Heart left ventricle (tissue), 16 donors: ENCODE measurements around the gene ARFRP1. TPM values are rescaled to one million over a fixed set of nuclear protein-coding genes. Genes with fewer than 3 reads are reported as not detected.
"Not testable (repeated sequence)": the region's sequence is repeated elsewhere in the genome, so short reads cannot be mapped to it uniquely, and the experiment has no call there.

Experiments
- ATAC-seq, 4 donors: fragments of 200-7000 bp; cut with Tn5 transposase; one replicate each; pipeline ENCODE4 v1.9.1; 2020 to 2022; ENCODE audit warnings: moderate library complexity in 4 of 4, mild to moderate bottlenecking in 3 of 4, moderate number of reproducible peaks in 1 of 4
- DNase-seq, 5 donors: peaks; one replicate each; pipeline ENCODE4 v3.0.0-alpha.2; 2020
- H3K27ac ChIP-seq, 12 donors: fragments of 200-600 bp; sonication (generic) in 4 of 12; one replicate each; pipeline versions ENCODE4 v1.5.0 to v1.8.0; 2016 to 2022; ENCODE audit warnings: mild to moderate bottlenecking in 2 of 12
- H3K27me3 ChIP-seq, 9 donors: fragments of 200-600 bp; sonication (generic) in 2 of 9; one replicate each; pipeline versions ENCODE4 v1.5.1 to v1.8.0; 2016 to 2022; ENCODE audit warnings: mild to moderate bottlenecking in 3 of 9
- H3K36me3 ChIP-seq, 9 donors: fragments of 200-600 bp; sonication (generic) in 2 of 9; one replicate each; pipeline versions ENCODE4 v1.5.0 to v1.8.0; 2018 to 2022; ENCODE audit warnings: mild to moderate bottlenecking in 2 of 9
- H3K4me1 ChIP-seq, 12 donors: fragments of 200-600 bp; sonication (generic) in 4 of 12; one replicate each; pipeline versions ENCODE4 v1.5.0 to v1.8.0; 2016 to 2022; ENCODE audit warnings: mild to moderate bottlenecking in 3 of 12
- H3K4me3 ChIP-seq, 12 donors: fragments of 200-600 bp; sonication (generic) in 4 of 12; one replicate each; pipeline versions ENCODE4 v1.5.0 to v1.8.0; 2017 to 2022; ENCODE audit warnings: mild to moderate bottlenecking in 9 of 12, moderate library complexity in 4 of 12
- H3K9me3 ChIP-seq, 12 donors: fragments of 200-600 bp; sonication (generic) in 4 of 12; one replicate each; pipeline versions ENCODE4 v1.5.0 to v1.8.0; 2016 to 2022; ENCODE audit warnings: mild to moderate bottlenecking in 1 of 12
- POLR2A ChIP-seq, 2 donors: fragments of 450-650 bp; IDR thresholded peaks; one replicate each; pipeline ENCODE4 v1.6.1; 2017; ENCODE audit warnings: antibody characterized with exemption in 2 of 2, mild to moderate bottlenecking in 2 of 2, moderate library complexity in 2 of 2
- WGBS, 4 donors: extraction: QIAGEN DNeasy Blood & Tissue Kit in 2 of 4; methylation state at CpG; one replicate each; pipeline versions ENCODE4 v1.1.5 to v1.1.7; 2013 to 2018; 5-methylcytosine and 5-hydroxymethylcytosine counted together
- intact Hi-C, 10 donors: fragments of 100-400 bp; cut with DNase I; formaldehyde crosslinking; loops; one replicate each; pipeline versions ENCODE4 v1.11.1 to v1.14.2; 2022
- polyA plus RNA-seq, 2 donors: library from polyadenylated mRNA; stranded (reverse); fragments of 200-250 nt; gene quantifications; one replicate each; pipeline ENCODE4 v1.2.3, GENCODE V29; 2013
- total RNA-seq, 9 donors: library from RNA; depleted of rRNA in 2 of 9; stranded (reverse); fragments of >200 nt in 2 of 9; fragmentation: NEBNext Ultra II Directional in 3 of 9; extraction: Animal tissue kit (Norgen Biotek cat#: 25700) in 3 of 9; gene quantifications; one replicate each; pipeline versions ENCODE4 v1.1.0 to v1.2.4, GENCODE V29; 2016 to 2023
- TF ChIP-seq, protein P1 (sequence below), 12 donors: fragments of 200-600 bp; sonication (generic) in 4 of 12; IDR thresholded peaks; one replicate each; pipeline versions ENCODE4 v1.5.0 to v1.8.0; 2018 to 2022; ENCODE audit warnings: antibody characterized with exemption in 12 of 12, mild to moderate bottlenecking in 5 of 12
- donor health status: ischemic (EF 13 %, LVEDD 7.1; RV severe dilation, severe dysfunction).
- donor health status: healthy with polysubstance abuse.
- donor health status: DM: no; HTN: yes; CAD: no.
- donor health status: DM: no; HTN: no; CAD: no.
- donor health status: ischemic (EF 25% LVEDD 6.9; RV normal size, moderate dysfunction).
- donor health status: ischemic (EF 25% LVEDD 5.7; RV mildly dilated, moderate dysfunction).
- donor health status: healthy.
- donor health status: DM: yes; HTN: yes; CAD: no.
- donor health status: ischemic (EF 35%, LVEDD 5.7; RV mildly dilated, moderate dysfunction).
- donor health status: nonischemic (EF 11% LVEDD 7.7; RV severe dilation, severe dysfunction).
- donor health status: DM: yes; HTN: yes; CAD: no.
- donor health status: PGD.
- donor health status: ischemic (EF 29% LVEDD 5.4; RV normal size, mild dysfunction).
- donor health status: nonischemic (EF 23%, LVEDD 6.1; RV moderate dilation, normal function).

ARFRP1 gene
- total and polyA plus RNA-seq, 11 donors: 27.3 to 47.8 (median 35.9) TPM

DNA sequence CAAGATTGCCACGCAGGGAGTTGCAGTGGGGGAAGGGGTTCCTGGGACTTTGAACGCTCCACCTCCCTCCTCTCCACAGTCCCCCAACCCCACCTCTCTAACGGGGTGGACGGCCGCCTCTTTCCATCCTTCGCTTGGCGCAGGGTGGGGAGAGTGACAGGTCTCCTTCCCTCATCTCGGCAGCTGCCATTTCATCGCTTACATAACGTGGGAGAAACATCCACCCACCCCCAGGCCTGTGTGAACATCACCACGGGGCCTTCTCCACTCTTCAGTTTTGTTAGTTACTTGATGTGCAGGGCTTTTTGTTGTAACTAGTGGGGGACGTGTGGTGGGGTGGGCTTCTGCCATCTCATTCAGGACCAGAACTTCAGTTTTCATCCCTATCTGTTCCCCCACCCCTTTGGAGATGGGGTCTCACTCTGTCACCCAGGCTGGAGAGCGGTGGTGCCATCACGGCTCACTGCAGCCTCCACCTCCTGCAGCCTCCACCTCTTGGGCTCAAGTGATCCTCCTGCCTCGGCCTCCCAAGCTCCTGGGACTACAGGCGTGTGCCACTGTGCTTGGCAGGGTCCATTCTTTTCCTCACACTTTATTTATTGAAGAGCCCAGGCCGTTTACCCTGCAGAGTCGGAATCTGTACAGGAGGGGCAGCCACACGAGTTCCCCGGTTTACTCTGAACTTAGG lies 32.0 kb downstream of the ARFRP1 start:
- intact Hi-C loops: loop anchor here in 1 of 10 donors (10.0 kb wide), 1 partner anchor 59 kb away; the partner anchor contains the start of genes LIME1 and SLC2A4RG
- no peak overlapping the region for H3K4me3 ChIP-seq
- H3K27me3 ChIP-seq: no peaks in the 10 kb centered on the region
- H3K9me3 ChIP-seq: no peaks in the 10 kb centered on the region
- no peak for ATAC-seq
- no peak for TF ChIP-seq POLR2A (IDR thresholded peaks at IDR 0.05)
- TF ChIP-seq, protein P1, sequence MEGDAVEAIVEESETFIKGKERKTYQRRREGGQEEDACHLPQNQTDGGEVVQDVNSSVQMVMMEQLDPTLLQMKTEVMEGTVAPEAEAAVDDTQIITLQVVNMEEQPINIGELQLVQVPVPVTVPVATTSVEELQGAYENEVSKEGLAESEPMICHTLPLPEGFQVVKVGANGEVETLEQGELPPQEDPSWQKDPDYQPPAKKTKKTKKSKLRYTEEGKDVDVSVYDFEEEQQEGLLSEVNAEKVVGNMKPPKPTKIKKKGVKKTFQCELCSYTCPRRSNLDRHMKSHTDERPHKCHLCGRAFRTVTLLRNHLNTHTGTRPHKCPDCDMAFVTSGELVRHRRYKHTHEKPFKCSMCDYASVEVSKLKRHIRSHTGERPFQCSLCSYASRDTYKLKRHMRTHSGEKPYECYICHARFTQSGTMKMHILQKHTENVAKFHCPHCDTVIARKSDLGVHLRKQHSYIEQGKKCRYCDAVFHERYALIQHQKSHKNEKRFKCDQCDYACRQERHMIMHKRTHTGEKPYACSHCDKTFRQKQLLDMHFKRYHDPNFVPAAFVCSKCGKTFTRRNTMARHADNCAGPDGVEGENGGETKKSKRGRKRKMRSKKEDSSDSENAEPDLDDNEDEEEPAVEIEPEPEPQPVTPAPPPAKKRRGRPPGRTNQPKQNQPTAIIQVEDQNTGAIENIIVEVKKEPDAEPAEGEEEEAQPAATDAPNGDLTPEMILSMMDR (IDR thresholded peaks at IDR 0.05): no peak
- WGBS, 4 donors: 94 to 96% (median 95%) methylated on average over 20 of the region's 20 CpGs
- no peak overlapping the region for H3K27ac ChIP-seq
- peak in 1 of 5 donors; percentile 39 for DNase-seq
- peaks cover 0 to 67% (median 48%) of the 10 kb centered on the region in 9 donors for H3K36me3 ChIP-seq
- no peaks in the 10 kb centered on the region for H3K4me1 ChIP-seq

DNA sequence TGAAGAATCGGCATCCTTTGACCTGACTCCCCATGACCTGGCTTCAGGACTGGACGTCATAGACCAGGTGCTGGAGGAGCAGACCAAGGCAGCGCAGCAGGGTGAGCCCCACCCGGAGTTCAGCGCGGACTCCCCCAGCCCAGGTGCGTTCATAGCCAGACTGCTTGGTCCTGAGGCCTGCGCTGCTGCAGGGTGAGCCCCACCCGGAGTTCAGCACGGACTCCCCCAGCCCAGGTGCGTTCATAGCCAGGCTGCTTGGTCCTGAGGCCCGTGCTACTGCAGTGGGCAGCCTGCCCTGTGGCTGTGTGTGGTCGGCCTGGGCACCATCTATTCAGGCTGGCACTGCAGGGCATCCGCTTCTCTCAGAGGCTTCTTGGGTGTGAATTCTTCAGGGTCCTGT lies 33.8 kb downstream of the ARFRP1 start:
- WGBS, 4 donors: 89 to 98% (median 95%) methylated on average over 8 to 14 of the region's 14 CpGs
- Histone ChIP-seq H3K27me3 (no peaks in the 10 kb centered on the region), H3K4me1 (no peaks in the 10 kb centered on the region), H3K36me3 (peaks cover 0 to 62% (median 43%) of the 10 kb centered on the region in 9 donors), H3K27ac (no peak overlapping the region), H3K4me3 (no peak overlapping the region), H3K9me3 (no peaks in the 10 kb centered on the region)
- peak in 1 of 4 donors; percentile 32 for ATAC-seq
- intact Hi-C loops: loop anchor here in 1 of 10 donors (10.0 kb wide), 1 partner anchor 61 kb away; the partner anchor contains the start of genes LIME1 and SLC2A4RG
- TF ChIP-seq, protein P1 (IDR thresholded peaks at IDR 0.05): no peak
- no peak for TF ChIP-seq POLR2A (IDR thresholded peaks at IDR 0.05)
- peak in 1 of 5 donors; percentile 51 for DNase-seq

DNA sequence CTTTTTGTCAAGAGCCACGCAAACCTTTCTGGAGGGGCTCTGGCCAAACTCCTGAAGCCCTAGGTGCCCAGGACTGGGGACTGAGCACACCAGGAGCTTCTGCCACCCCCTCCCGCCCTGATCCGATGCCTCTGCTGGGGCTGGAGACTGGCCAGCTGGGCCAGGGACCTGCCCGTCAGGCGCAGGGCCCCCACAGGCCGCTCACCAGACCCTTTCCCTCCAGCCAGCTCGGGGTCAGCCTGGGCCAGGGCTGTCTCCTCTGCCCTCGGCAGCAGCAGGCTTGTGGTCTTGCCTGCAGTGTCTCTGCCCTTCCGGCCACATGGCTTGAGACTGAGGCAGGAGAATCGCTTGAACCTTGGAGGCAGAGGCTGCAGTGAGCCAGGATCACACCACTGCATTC lies 35.1 kb downstream of the ARFRP1 start:
- H3K27me3 ChIP-seq: no peaks in the 10 kb centered on the region
- TF ChIP-seq, protein P1 (IDR thresholded peaks at IDR 0.05): no peak
- TF ChIP-seq POLR2A (IDR thresholded peaks at IDR 0.05): no peak
- ATAC-seq: no peak
- H3K36me3 ChIP-seq: peaks cover 0 to 67% (median 54%) of the 10 kb centered on the region in 9 donors
- H3K27ac ChIP-seq: no peak overlapping the region
- 93 to 100% (median 96%) methylated on average over 3 to 10 of the region's 10 CpGs for WGBS, 4 donors
- intact Hi-C loops: loop anchor here in 1 of 10 donors (10.0 kb wide), 1 partner anchor 62 kb away; the partner anchor contains the start of genes LIME1 and SLC2A4RG
- H3K4me1 ChIP-seq: no peaks in the 10 kb centered on the region
- H3K4me3 ChIP-seq: no peak overlapping the region
- DNase-seq: peak in 1 of 5 donors; percentile 46
- no peaks in the 10 kb centered on the region for H3K9me3 ChIP-seq

DNA sequence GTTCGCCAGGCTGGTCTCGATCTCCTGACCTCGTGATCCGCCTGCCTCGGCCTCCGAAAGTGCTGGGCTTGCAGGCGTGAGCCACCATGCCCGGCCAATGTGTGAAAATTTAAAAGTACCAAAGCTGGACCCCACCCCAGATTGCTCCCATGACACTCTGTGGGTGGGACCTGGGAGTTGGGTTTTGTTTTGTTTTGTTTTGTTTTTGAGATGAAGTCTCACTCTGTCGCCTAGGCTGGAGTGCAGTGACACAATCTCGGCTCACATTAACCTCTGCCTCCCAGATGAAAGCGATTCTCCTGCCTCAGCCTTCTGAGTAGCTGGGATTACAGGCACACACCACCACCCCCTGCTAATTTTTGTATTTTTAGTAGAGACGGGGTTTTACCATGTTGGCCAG lies 36.1 kb downstream of the ARFRP1 start:
- not testable (repeated sequence) for H3K9me3 ChIP-seq, H3K27me3 ChIP-seq, H3K4me3 ChIP-seq, H3K27ac ChIP-seq, DNase-seq, H3K4me1 ChIP-seq, ATAC-seq
- intact Hi-C loops: loop anchor here in 1 of 10 donors (10.0 kb wide), 1 partner anchor 63 kb away; the partner anchor contains the start of genes LIME1 and SLC2A4RG
- peaks cover 0 to 70% (median 62%) of the 10 kb centered on the region in 9 donors for H3K36me3 ChIP-seq
- WGBS, 4 donors: 93 to 97% (median 96%) methylated on average over 12 of the region's 12 CpGs
